ENCODE results near the gene FSTL4. TPM values are rescaled to one million over a fixed set of nuclear protein-coding genes. Genes with fewer than 3 reads are reported as not detected.

FSTL4 gene
- total and polyA plus RNA-seq, 2 of the 13 experiments (the other 11 are each of a cell fraction or from before 2014, with no cell fraction given), result 2.1 to 3.0 TPM

- CTCF ChIA-PET (ENCODE audit: low intra/inter-chr PET ratio, low total read pairs), result no interaction called here
- TF ChIP-seq REPIN1 (CRISPR knock-in tag; IDR thresholded peaks at IDR 0.05; ENCODE audit: borderline replicate concordance, low read depth), result no peak
- TF ChIP-seq ARNT2 (CRISPR knock-in tag; IDR thresholded peaks at IDR 0.05; ENCODE audit: low read depth), result no peak
- no peak for TF ChIP-seq ZNF619 (CRISPR knock-in tag; IDR thresholded peaks at IDR 0.05)
- TF ChIP-seq ZNF121 (CRISPR knock-in tag; IDR thresholded peaks at IDR 0.05), result no peak
- TF ChIP-seq TEAD2 (CRISPR knock-in tag; IDR thresholded peaks at IDR 0.05), result no peak
- no peak for TF ChIP-seq PPARG (CRISPR knock-in tag; conservative IDR thresholded peaks at IDR 0.05)
- TF ChIP-seq NRL (CRISPR knock-in tag; IDR thresholded peaks at IDR 0.05; ENCODE audit: borderline replicate concordance), result no peak
- no peak for TF ChIP-seq MED13 (CRISPR knock-in tag; IDR thresholded peaks at IDR 0.05)
- no peak for TF ChIP-seq PRDM15 (CRISPR knock-in tag; IDR thresholded peaks at IDR 0.05)
- TF ChIP-seq ERF (CRISPR knock-in tag; IDR thresholded peaks at IDR 0.05), result no peak
- TF ChIP-seq THAP9 (CRISPR knock-in tag; IDR thresholded peaks at IDR 0.05; ENCODE audit: borderline replicate concordance), result no peak
- TF ChIP-seq SAFB2 (CRISPR knock-in tag; IDR thresholded peaks at IDR 0.05; ENCODE audit: borderline replicate concordance, low read depth), result no peak
- TF ChIP-seq ZNF644 (CRISPR knock-in tag; IDR thresholded peaks at IDR 0.05; ENCODE audit: low read depth), result no peak
- no peak for TF ChIP-seq TMF1 (CRISPR knock-in tag; IDR thresholded peaks at IDR 0.05; ENCODE audit: low read depth)
Measured at GRCh38 chr5:133149345-133149744, 463.0 kb downstream of the FSTL4 start.

More at GRCh38 chr5:133149345-133149744, 463.0 kb downstream of the FSTL4 start:
- Histone ChIP-seq H3K4me3 (replicated peaks in 1 of 3; ENCODE audit: insufficient read depth in 1 of 3, low read depth in 2 of 3, low read length in 3 of 3) (no peak overlapping the region), H4K20me1 (ENCODE audit: insufficient read depth, low read length) (no peaks in the 10 kb centered on the region), H3K36me3 (replicated peaks in 1 of 2; ENCODE audit: control insufficient read depth in 1 of 2, insufficient read depth in 2 of 2, low read length in 2 of 2) (no peaks in the 10 kb centered on the region), H3K27ac (ENCODE audit: extremely low read length, insufficient read depth, low read length) (no peak overlapping the region), H3K79me2 (ENCODE audit: insufficient read depth, low read length) (no peaks in the 10 kb centered on the region), H3K9me3 (ENCODE audit: low read length) (no peaks in the 10 kb centered on the region), H2AFZ (ENCODE audit: low read length) (no peak overlapping the region), H3K4me2 (ENCODE audit: low read depth, low read length) (no peak overlapping the region), H3K27me3 (ENCODE audit: control insufficient read depth in 1 of 2, insufficient read depth in 2 of 2, low read length in 2 of 2) (peaks cover 0 to 23% of the 10 kb centered on the region in 2 experiments; a peak in 2 of 5 replicates), H3K4me1 (ENCODE audit: insufficient read depth, low read length) (peaks cover 12% of the 10 kb centered on the region; the same call in 1 of the 2 replicates), H3K9ac (ENCODE audit: insufficient read depth, low read depth, low read length) (no peak overlapping the region)
- 37% methylated on average over 4 of the region's 4 CpGs for WGBS (ENCODE audit: low lambda C conversion rate)
- intact Hi-C loops (cut with micrococcal nuclease; ENCODE audit: unreplicated experiment) (no loop called here), in situ Hi-C loops (cut with HindIII; ENCODE audit: extremely low pct_ligation_motif_present, low pct_unique_long_range_greater_than_20kb) (no loop called here)
- POLR2A ChIA-PET, result no interaction called here
- ATAC-seq, result no peak
- FAIRE-seq, result no peak
- no peak for DNase-seq (ENCODE audit: low spot score)
- no TSS peak for BruUV-seq (replicated peaks)

Data from HepG2 (cell line).